Stimulated activated CD4-positive, alpha-beta T cell treated with anti-CD3 and anti-CD28 coated beads, Interleukin-15, amount 100 ng/mL, for 24 hours (primary cell): ENCODE data around the gene SLC39A3.

ENCODE experiments used
- DNase-seq: peaks from one replicate; pipeline ENCODE4 v3.0.0-alpha.2; 2020

Gene SLC39A3

DNA sequence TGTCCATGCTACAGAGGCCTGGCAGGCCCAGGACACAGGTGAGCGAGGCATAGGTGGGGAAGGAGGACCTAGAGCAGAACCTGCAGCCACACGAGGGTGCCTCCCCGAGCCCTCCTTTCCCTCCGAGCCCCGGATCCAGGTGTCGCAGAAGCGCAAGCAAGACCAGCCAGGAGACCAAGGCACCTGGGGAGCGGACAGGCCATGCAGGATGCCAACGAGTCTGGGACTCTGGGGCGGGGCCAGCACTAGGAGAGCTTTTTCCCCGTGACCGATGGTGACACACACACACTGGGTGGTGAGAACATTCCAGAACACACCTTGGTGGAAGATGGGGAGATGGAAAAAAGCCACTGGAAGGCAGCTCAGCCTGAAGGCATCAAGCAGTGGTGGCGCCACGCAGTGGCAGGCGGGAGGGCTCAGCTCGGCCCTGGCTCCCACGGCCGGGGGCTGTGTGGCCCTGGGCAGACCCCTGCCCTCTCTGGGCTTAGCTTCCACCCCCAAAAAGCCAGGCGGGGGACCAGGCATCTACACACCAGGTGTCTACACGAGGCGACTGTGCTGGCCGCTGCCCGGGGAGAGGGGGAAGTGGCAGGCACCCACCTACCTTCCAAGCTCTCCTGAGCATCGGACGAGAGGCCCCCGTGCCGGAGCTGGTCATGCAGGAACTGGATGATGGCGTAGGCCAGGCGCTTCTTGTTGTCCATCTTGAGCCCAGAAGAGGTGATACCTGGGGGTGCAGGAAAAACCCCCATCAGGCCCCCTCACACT, 28.7 kb upstream of the SLC39A3 start:
- DNase-seq = no peak

DNA sequence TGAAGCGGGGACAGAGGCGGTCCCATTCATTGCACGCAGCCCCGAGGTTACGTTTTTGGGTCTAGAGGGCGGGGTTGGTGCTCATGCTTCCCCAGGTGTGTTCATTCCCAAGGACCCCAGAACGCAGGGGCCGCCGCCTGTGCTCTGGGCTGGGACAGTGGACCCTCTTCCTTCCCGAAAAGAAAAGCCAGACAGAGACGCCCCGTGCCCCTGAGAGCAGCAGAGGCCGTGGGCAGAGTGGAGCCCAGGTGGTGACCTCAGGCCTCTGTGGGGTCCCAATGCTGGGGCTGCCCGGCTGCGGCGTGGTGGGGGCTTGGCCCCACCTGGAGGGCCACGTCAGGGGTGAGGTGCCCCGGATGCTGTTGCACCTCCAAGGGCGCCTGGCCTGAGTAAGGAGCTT, 27.9 kb upstream of the SLC39A3 start:
- DNase-seq = no peak

DNA sequence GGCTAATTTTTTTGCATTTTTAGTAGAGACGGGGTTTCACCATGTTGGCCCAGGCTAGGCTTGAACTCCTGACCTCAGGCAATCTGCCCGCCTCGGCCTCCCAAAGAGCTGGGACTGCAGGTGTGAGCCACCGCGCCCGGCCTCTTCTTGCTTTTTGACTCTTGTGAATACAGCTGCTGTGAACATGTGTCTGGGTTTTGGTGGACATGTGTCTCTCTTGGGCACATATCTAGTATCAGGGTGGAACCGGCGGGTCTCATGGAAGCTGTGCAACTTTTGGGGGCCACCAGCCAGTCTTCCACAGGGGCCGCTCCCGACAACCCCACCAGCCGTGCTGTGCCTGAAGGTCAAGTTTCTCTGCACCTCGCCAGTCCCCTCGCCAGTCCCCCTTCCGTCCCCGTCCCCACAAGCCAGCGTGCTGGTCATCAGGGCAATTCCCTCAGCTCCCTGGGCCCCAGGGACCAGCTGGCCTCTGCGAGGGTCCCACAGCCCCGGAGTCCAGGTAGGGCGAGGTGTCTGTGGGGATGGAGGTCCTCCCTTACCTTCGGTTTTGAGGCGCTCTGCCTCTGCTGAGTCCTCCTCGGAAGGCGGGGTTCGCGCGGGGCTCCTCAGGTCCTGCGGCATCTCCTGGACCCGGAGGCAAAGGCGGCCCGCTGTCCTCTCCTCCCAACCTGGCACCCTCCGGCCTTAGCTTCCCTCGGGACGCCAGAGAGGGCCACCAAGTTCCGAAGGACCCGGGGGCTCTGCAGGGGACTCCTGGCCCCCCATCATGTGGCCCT, 27.0 kb upstream of the SLC39A3 start:
- no peak for DNase-seq

- DNase-seq = no peak
Observed at GRCh38 chr19:2765376-2765775, 25.6 kb upstream of the SLC39A3 start.

- no peak for DNase-seq
Observed at GRCh38 chr19:2764945-2765344, 25.1 kb upstream of the SLC39A3 start.

- no peak for DNase-seq
Observed at GRCh38 chr19:2763687-2764086, 23.9 kb upstream of the SLC39A3 start.

DNA sequence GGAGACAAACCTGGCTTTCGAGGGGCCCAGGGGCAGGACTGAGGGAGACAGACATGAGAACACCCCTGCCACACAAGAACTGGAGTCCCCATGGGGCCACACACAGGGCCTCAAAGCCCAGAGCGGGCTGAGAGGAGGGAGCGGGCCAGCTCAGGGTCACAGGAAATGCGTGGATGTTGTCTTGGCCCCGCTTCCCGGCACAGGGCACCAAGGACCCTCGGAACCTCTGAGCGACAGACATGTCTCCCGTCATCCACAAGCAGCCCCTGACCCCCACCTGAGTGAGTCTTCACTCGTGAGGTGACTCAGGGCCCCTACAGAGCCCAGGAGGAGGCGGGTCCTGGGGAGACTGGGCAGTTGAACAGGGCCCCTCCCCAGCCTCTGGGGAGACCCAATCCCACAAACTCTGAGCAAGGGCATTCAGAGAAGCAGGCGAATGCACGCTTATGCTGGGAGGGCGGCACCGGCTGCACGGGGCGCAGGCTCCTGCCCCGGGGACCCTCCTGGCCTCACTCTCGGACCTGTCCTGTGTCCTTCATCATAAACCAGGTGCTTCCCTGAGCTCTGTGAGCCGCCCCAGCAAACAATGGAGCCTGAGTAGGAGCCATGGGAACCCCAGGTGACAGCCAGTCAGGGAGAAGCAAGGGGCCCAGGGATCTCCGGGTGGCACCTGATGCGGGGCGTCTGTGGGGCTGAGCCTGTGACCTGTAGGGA, 23.1 kb upstream of the SLC39A3 start:
- DNase-seq = no peak

GRCh38 chr19:2761876-2762782, 22.3 kb upstream of the SLC39A3 start:
- DNase-seq = no peak

GRCh38 chr19:2761309-2761677, 21.5 kb upstream of the SLC39A3 start:
- no peak for DNase-seq

DNA sequence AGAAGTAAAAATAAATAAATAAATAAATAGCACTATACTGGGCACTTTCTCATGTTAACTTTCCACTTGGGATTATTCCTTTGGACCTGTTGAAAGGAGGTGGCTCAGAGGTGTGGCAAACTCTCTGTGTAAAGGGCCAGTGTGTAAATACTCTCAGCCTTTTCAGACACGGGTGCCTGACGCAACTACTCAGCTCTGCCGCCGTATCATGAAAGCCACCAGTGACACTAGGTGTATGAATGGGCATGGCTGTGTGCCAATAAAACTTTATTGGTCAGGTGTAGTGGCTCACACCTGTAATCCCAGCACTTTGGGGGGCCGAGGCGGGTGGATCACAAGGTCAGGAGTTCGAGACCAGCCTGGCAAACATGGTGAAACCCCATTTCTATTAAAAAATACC, 20.1 kb upstream of the SLC39A3 start:
- no peak for DNase-seq

DNA sequence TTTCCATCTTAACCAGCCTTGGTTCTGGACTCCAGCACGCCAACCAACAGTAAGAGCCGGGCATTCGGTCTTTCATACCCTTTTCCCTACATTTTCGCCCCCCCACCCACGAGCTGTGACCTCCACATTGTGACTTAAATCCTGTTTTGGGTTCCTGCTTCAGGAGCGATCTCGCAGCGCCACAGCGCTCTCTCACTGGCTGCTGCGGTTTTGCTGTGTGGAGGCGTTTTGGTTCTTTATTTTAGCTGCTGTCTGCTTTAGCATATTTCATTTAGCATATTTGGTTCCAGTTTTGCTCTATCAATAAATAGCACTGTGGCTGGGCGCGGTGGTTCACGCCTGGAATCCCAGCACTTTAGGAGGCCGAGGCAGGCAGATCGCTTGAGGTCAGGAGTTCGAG, 19.5 kb upstream of the SLC39A3 start:
- DNase-seq = no peak

DNA sequence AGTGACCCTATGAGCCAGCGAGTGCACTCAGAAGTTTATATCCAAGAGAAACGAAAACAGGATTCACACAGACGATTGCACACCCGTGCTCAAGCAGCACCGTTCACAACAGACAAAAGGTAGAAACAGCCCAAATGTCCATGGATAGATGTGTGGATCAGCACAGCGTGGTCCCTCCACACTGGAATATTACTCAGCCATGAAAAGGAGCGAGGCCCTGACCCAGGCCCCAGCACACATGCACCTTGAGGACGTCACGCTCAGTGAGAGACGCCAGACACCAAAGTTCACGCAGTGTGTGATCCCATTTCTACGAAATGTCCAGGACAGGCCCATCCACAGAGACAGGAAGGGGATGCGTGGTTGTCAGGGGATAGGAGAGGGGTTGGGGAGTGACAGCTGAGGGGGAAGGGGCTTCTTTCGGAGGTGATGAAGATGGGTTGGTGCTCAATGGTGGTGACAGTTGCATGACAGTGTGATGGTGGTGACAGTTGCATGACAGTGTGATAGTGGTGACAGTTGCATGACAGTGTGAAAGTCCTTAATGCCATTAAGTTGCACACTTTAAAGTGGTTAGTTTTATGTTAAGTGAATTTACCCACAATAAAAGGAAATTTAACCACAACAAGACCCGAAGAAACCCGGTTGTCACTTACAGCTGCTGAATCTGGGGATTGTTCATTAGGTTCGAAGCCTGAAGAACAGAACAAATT, 18.9 kb upstream of the SLC39A3 start:
- DNase-seq = no peak

- no peak for DNase-seq
Observed at GRCh38 chr19:2756921-2757881, 17.4 kb upstream of the SLC39A3 start.

DNA sequence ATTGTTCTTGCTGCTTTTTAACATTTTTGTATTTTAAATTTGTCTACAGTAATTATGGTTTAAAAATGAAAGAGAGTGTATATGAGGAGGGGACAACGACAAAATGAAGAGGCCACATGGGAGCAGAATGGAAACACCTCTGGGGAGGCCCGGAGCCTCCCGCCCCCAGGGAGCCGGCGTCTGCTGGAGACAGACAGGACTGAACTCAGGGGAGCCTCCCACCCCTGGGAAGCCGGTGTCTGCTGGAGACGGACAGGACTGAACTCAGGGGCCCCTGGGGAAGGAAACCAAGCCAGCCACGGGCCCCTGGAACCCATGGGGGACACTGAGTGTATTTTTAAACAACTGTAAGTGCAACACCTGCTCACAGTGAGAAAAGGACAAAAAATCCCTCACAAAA, 16.7 kb upstream of the SLC39A3 start:
- DNase-seq = no peak

- DNase-seq = no peak
Observed at GRCh38 chr19:2755811-2756210, 16.0 kb upstream of the SLC39A3 start.

GRCh38 chr19:2755448-2755705, 15.6 kb upstream of the SLC39A3 start:
- no peak for DNase-seq

- DNase-seq = no peak
Observed at GRCh38 chr19:2754659-2755447, 15.0 kb upstream of the SLC39A3 start.

DNA sequence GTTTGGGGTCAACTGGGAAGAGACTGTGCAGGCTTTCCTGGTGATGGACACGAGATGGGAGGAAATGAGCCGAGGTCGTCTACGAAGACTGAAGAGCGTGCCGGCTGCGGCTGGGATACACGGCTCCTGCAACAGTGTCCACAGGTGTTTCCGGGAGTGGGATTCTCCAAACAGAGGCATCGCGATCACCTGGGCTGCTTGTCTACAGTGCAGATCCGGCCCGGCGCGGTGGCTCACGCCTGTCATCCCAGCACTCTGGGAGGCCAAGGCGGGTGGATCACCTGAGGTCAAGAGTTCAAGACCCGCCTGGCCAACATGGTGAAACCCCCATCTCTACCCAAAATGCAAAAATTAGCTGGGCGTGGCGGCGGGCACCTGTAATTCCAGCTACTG, 11.6 kb upstream of the SLC39A3 start:
- DNase-seq = no peak

DNA sequence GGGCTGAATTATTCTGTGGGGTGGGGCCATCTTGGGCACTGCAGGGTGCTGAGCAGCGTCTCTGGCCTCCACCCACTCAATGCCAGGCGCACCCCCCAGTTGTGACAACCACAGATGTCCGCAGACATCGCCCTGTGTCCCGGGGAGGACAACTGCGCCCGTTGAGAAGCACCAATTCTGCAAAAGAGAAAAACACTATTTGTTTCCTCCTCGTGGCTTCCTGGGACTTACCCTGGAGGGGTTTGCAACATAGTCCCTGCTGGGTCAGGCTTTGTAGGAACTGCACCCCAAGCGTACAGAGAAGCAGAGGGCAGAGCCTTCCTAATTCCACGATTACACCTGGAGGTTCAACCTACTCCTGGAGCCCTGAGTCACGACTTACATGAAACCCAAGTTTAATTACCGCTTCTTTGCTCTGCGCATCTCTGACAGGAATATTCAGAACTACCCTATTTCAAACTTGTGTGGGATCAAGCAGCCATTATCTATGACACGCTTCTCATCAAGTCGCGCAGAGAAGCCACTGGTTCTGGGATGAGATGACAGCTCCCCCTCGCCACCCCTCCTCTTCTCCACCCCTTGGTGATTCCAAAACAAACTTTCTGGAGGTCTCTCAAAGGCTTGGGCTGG, 11.1 kb upstream of the SLC39A3 start:
- no peak for DNase-seq

GRCh38 chr19:2747349-2747748, 7.5 kb upstream of the SLC39A3 start:
- DNase-seq = no peak
